Activated T-cell treated with anti-CD3 and anti-CD28 coated beads for 48 hours (primary cell): ENCODE data around the gene PLCB4.
"Not testable (repeated sequence)": the region's sequence is repeated elsewhere in the genome, so short reads cannot be mapped to it uniquely, and the experiment has no call there.

Source experiments
- DNase-seq: peaks from one replicate; pipeline ENCODE4 v3.0.0-alpha.2; 2020; ENCODE audit warnings: low read depth

Gene PLCB4

GRCh38 chr20:9367328-9367727, 298.4 kb downstream of the PLCB4 start:
- no peak for DNase-seq

DNA sequence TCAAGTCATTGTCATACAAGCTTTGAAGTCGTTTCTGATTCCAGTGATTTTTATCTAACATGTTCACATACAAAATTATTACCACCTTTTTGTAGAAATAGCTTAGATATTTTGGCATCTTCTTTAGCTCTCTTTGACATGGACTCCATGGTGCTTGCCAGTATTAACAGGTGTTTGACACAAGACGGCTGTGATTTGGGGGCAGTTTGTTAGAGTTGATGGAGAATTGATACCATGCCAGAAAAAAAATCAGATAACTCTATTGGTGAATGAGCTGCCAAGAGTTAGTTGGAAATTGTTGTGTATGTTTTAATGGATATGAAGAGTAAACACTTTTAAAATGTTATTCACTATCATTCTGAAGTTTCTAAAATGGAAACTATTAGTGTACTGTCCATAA, 298.9 kb downstream of the PLCB4 start:
- no peak for DNase-seq

GRCh38 chr20:9368893-9369292, 300.0 kb downstream of the PLCB4 start:
- DNase-seq, result no peak

- DNase-seq, result no peak
Measured at GRCh38 chr20:9369557-9369956, 300.7 kb downstream of the PLCB4 start.

- DNase-seq, result no peak
Measured at GRCh38 chr20:9374072-9374471, 305.2 kb downstream of the PLCB4 start.

- no peak for DNase-seq
Measured at GRCh38 chr20:9374480-9374879, 305.6 kb downstream of the PLCB4 start.

GRCh38 chr20:9375221-9375681, 306.4 kb downstream of the PLCB4 start:
- DNase-seq, result no peak

DNA sequence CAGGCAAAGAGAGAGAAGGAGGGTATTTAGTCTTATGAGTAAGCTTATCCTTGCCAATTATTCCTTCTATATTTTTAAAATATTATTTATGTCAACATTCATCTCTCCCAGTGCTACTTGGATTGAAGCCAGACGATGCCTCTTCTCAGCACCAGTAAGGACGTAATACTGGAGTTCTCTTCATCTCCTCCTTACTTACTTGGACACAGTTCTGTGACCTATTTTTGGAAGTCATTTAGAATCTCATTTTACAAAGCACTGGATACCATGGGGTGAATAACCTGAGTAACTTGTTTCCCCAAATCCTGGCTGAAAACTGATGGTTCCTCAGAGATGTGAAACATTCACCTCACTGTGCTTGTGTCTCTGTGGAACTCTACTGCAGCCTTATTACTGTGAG, 308.1 kb downstream of the PLCB4 start:
- no peak for DNase-seq

- not testable (repeated sequence) for DNase-seq
Measured at GRCh38 chr20:9385345-9386310, 316.7 kb downstream of the PLCB4 start.

GRCh38 chr20:9388160-9388812, 319.4 kb downstream of the PLCB4 start:
- DNase-seq, result no peak

DNA sequence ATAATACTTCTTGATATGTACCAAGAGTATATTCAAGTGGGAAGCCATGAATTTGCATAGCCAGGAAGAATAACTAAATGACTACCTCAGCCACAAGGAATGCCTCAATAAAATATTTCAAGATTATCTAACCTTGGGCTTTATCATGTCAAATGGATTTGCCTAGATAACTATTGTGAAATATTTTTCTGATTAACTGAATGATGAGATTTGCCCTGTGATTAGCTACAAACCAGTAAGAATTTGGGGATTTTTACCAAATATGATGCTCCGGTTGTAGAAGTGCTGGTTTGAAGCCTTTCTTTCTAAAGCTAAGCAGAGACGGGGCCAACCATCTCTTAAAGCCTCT, 319.9 kb downstream of the PLCB4 start:
- no peak for DNase-seq

GRCh38 chr20:9389346-9389745, 320.5 kb downstream of the PLCB4 start:
- DNase-seq, result no peak

- DNase-seq, result no peak
Measured at GRCh38 chr20:9390441-9390840, 321.6 kb downstream of the PLCB4 start.

GRCh38 chr20:9392892-9393857, 324.3 kb downstream of the PLCB4 start:
- no peak for DNase-seq

GRCh38 chr20:9395971-9396370, 327.1 kb downstream of the PLCB4 start:
- DNase-seq, result no peak

DNA sequence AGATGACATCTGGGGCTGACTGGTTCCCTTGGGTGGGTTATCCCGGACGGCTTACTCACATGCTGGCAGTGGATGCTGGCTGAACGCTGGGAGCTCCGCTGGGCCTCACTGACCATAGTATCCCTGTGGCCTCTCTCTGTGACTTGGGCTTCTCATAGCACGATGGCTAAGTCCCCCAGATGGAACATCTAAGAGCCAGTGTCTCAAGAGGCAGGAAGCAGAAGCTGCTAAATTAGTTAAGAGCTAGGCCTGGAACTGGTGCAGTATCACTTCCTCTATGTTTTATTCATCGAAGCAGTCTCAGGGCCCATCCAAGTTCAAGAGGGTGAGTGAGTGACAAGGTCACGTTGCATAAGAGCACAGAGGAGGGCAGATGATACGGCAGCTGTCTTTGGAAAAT, 329.0 kb downstream of the PLCB4 start:
- DNase-seq, result no peak

DNA sequence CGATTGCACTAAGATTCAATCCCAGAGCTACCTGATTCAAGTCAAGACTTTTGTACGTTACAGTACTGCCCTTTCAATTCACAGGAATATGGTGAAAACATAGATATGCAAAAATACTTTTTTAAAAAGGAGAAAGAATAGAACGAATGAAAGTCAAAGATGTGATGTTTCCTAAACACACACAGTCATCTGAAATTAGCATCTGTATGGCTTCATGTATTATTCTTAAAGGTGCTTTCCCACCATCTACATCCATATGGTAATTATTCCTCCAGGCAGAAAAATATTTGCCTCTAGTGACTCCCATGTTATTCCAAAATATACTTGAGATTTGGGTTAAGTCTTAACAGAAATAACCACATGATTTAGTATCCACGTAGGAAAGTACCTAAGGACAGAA, 330.0 kb downstream of the PLCB4 start:
- no peak for DNase-seq

GRCh38 chr20:9399322-9399721, 330.4 kb downstream of the PLCB4 start:
- no peak for DNase-seq

- no peak for DNase-seq
Measured at GRCh38 chr20:9400171-9401025, 331.5 kb downstream of the PLCB4 start.

DNA sequence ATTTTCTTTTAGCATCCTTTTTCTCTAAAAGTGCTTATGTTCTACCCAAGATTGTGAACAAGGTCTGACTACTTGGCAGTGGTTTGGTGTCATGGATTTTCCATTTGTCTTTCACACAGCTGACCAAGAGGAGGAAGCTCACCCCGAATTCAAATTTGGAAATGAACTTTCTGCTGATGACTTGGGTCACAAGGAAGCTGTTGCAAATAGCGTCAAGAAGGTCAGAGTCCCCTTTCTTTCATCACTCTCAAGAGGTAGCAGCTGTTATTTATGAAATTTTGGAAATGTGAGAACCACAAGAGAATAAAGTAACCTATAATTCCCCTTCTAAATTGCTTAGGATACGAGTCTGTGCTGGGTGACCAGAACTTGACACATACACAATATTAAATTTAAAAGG, 332.5 kb downstream of the PLCB4 start:
- no peak for DNase-seq

DNA sequence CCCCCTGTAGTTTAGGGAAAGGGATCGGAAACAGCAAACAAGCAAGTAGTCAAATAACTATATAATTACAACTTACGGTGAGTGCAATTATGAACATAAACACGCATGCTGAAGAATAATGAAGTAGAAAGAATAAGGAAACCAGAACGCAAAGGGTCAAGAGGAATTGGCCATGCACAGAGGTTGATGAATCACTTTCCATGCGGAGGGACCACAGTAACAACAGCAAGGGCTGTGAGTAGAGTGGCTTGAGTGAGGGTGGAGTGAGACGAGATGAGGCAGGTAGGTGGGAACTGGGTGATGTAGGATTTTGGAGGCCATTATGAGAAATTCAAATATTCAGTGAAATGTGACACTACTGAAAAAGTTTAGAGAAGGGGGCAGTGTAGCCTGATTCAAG, 333.3 kb downstream of the PLCB4 start:
- DNase-seq, result no peak
